GM23338 (cell line): ENCODE results near the gene IQSEC3. TPM values are rescaled to one million over a fixed set of nuclear protein-coding genes. Genes with fewer than 3 reads are reported as not detected.
"Not testable (repeated sequence)": the region's sequence is repeated elsewhere in the genome, so short reads cannot be mapped to it uniquely, and the experiment has no call there.

Experiments
- ATAC-seq: fragments of 200-7000 bp; cut with Tn5 transposase; 3 replicates; pipeline ENCODE4 v1.9.1; 2020
- DNase-seq: peaks from one replicate; pipeline ENCODE4 v3.0.0-alpha.2; 2015; ENCODE audit warnings: low spot score
- H2AFZ ChIP-seq: fragments of 200-600 bp; sonication (generic); 2 replicates; pipeline ENCODE4 v1.8.0; 2016; ENCODE audit warnings: antibody characterized with exemption, mild to moderate bottlenecking, moderate library complexity
- H3F3A ChIP-seq: fragments of 200-600 bp; sonication (generic); replicated peaks from 2 replicates; pipeline ENCODE4 v1.8.0; 2017; ENCODE audit warnings: antibody characterized with exemption, mixed run types, low read depth
- H3K27ac ChIP-seq: fragments of 200-600 bp; sonication (generic); 2 replicates; pipeline ENCODE4 v1.6.1; 2016; ENCODE audit warnings: low read depth
- H3K27me3 ChIP-seq: fragments of 200-600 bp; sonication (generic); 2 replicates; pipeline ENCODE4 v1.8.0; 2016; ENCODE audit warnings: mild to moderate bottlenecking, mixed run types, moderate library complexity; ENCODE audit not compliant: insufficient read depth
- H3K36me3 ChIP-seq: fragments of 200-600 bp; sonication (generic); 2 replicates; pipeline ENCODE4 v1.8.0; 2016; ENCODE audit warnings: mild to moderate bottlenecking; ENCODE audit not compliant: insufficient read depth
- H3K4me1 ChIP-seq: fragments of 200-600 bp; sonication (generic); 2 replicates; pipeline ENCODE4 v1.8.0; 2016; ENCODE audit warnings: mild to moderate bottlenecking, moderate library complexity; ENCODE audit not compliant: insufficient read depth
- H3K4me2 ChIP-seq: fragments of 200-600 bp; sonication (generic); 2 replicates; pipeline ENCODE4 v1.7.1; 2017; ENCODE audit warnings: mixed run types
- H3K4me3 ChIP-seq: fragments of 200-600 bp; sonication (generic); 2 replicates; pipeline ENCODE4 v1.6.1; 2016; ENCODE audit warnings: mixed run types
- H3K79me2 ChIP-seq: fragments of 200-600 bp; sonication (generic); replicated peaks from 2 replicates; pipeline ENCODE4 v1.8.0; 2017; ENCODE audit warnings: mild to moderate bottlenecking; ENCODE audit not compliant: insufficient read depth
- H3K9me2 ChIP-seq: fragments of 200-600 bp; sonication (generic); 2 replicates; pipeline ENCODE4 v1.8.0; 2017; ENCODE audit not compliant: insufficient read depth
- H4K20me1 ChIP-seq: fragments of 200-600 bp; sonication (generic); replicated peaks from 2 replicates; pipeline ENCODE4 v1.8.0; 2017; ENCODE audit warnings: mild to moderate bottlenecking; ENCODE audit not compliant: insufficient read depth
- H3K27ac Mint-ChIP-seq: 2 replicates; pipeline ENCODE4 v1.8.0; 2020; ENCODE audit warnings: inconsistent platforms, mild to moderate bottlenecking, moderate library complexity, mixed read lengths
- H3K27me3 Mint-ChIP-seq: 3 replicates; pipeline ENCODE4 v1.8.0; 2022; ENCODE audit warnings: low read depth, mild to moderate bottlenecking, moderate library complexity, mixed read lengths, inconsistent platforms; ENCODE audit not compliant: insufficient read depth, poor library complexity
- H3K36me3 Mint-ChIP-seq: 3 replicates; pipeline ENCODE4 v1.8.0; 2021; ENCODE audit warnings: low read depth, mild to moderate bottlenecking, inconsistent platforms, moderate library complexity, mixed read lengths
- H3K4me1 Mint-ChIP-seq: 3 replicates; pipeline ENCODE4 v1.8.0; 2020; ENCODE audit warnings: mild to moderate bottlenecking, inconsistent platforms, mixed read lengths
- H3K4me3 Mint-ChIP-seq: 3 replicates; pipeline ENCODE4 v1.8.0; 2021; ENCODE audit warnings: moderate library complexity, mild to moderate bottlenecking, inconsistent platforms, mixed read lengths
- H3K9me3 Mint-ChIP-seq: 3 replicates; pipeline ENCODE4 v1.8.0; 2020; ENCODE audit warnings: moderate library complexity, mild to moderate bottlenecking, inconsistent platforms, mixed read lengths
- CREB1 ChIP-seq: fragments of 250-450 bp; sonication (Bioruptor Pico); IDR thresholded peaks from 2 replicates; pipeline ENCODE4 v1.5.0; 2020; ENCODE audit warnings: low read depth, mild to moderate bottlenecking, moderate library complexity
- CTCF ChIP-seq, 2 experiments: fragments of 200-600 bp in 1 of 2; sonication (generic) in 1 of 2; conservative IDR thresholded peaks; 2 replicates each; pipeline versions ENCODE4 v1.5.1 to v1.6.1; 2016 to 2017; ENCODE audit warnings: antibody characterized with exemption in 2 of 2, low read depth in 2 of 2, mild to moderate bottlenecking in 2 of 2, moderate library complexity in 1 of 2
- ETS1 ChIP-seq: IDR thresholded peaks from 2 replicates; pipeline ENCODE4 v1.6.1; 2016; ENCODE audit warnings: antibody characterized with exemption
- EZH2 ChIP-seq: fragments of 200-600 bp; sonication (generic); IDR thresholded peaks from one replicate; pipeline ENCODE4 v1.8.0; 2017; ENCODE audit warnings: antibody characterized with exemption, mild to moderate bottlenecking, low read depth; ENCODE audit not compliant: unreplicated experiment
- EZH2phosphoT487 ChIP-seq: fragments of 200-600 bp; sonication (generic); IDR thresholded peaks from one replicate; pipeline ENCODE4 v1.8.1; 2018; ENCODE audit warnings: antibody characterized with exemption; ENCODE audit not compliant: unreplicated experiment
- JUNB ChIP-seq: IDR thresholded peaks from one replicate; pipeline ENCODE4 v1.6.1; 2016; ENCODE audit warnings: antibody characterized with exemption; ENCODE audit not compliant: unreplicated experiment
- POLR2AphosphoS5 ChIP-seq: IDR thresholded peaks from 2 replicates; pipeline ENCODE4 v1.6.1; 2016; ENCODE audit warnings: antibody characterized with exemption, low read depth
- REST ChIP-seq: IDR thresholded peaks from one replicate; pipeline ENCODE4 v1.6.1; 2018; ENCODE audit warnings: antibody characterized with exemption; ENCODE audit not compliant: unreplicated experiment
- ZNF114 ChIP-seq: fragments of 250-450 bp; sonication (Bioruptor Pico); IDR thresholded peaks from 2 replicates; pipeline ENCODE4 v1.5.0; 2020; ENCODE audit warnings: mild to moderate bottlenecking, moderate library complexity
- ZNF331 ChIP-seq: fragments of 250-450 bp; sonication (Bioruptor Pico); IDR thresholded peaks from 2 replicates; pipeline ENCODE4 v1.5.0; 2020; ENCODE audit warnings: low read depth, mild to moderate bottlenecking, moderate library complexity
- polyA plus RNA-seq: library from polyadenylated mRNA; unstranded; fragments of >200 nt; fragmentation: Nextera tagmentation; extraction: Ambion mirVana; gene quantifications from 2 replicates; pipeline ENCODE4 v1.2.1, GENCODE V29; 2016
- total RNA-seq: library from RNA; depleted of rRNA; stranded (reverse); fragments of >200 nt; shearing (Covaris generic); gene quantifications from 2 replicates; pipeline ENCODE4 v1.2.3, GENCODE V29; 2014

Gene IQSEC3
- total and polyA plus RNA-seq, 2 experiments from 2014 or later = 2.1 to 3.6 TPM

- not testable (repeated sequence) for H4K20me1 ChIP-seq, H3K27ac Mint-ChIP-seq, H3K4me1 Mint-ChIP-seq, H3K79me2 ChIP-seq, H3K36me3 ChIP-seq, H3K9me3 Mint-ChIP-seq, H3K36me3 Mint-ChIP-seq, DNase-seq, H3F3A ChIP-seq, H3K9me2 ChIP-seq, H3K4me1 ChIP-seq, H3K27ac ChIP-seq
- peaks cover 22% of the 10 kb centered on the region; the same call in 1 of the 2 replicates for H3K27me3 ChIP-seq
- peak overlapping the region; percentile 98 for H2AFZ ChIP-seq
- Mint-ChIP-seq H3K4me3 (peak overlapping the region; percentile 84), H3K27me3 (peaks cover 18% of the 10 kb centered on the region)
- peak; percentile 61 for ATAC-seq
- H3K4me3 ChIP-seq = peak overlapping the region; percentile 86
- peak overlapping the region; percentile 93 for H3K4me2 ChIP-seq
These were observed 121.7 kb downstream of the IQSEC3 start for GRCh38 chr12:187986-188909.

GRCh38 chr12:188910-189621 is 122.5 kb downstream of the IQSEC3 start:
- Histone ChIP-seq H3K79me2 (no peaks in the 10 kb centered on the region), H3K4me3 (peak overlapping the region; percentile 86), H3K9me2 (no peaks in the 10 kb centered on the region), H3K36me3 (no peaks in the 10 kb centered on the region), H2AFZ (peak overlapping the region; percentile 98), H4K20me1 (no peaks in the 10 kb centered on the region), H3K4me1 (peaks cover 4% of the 10 kb centered on the region; the same call in 1 of the 2 replicates), H3F3A (no peaks in the 10 kb centered on the region), H3K27me3 (peaks cover 22% of the 10 kb centered on the region; the same call in 1 of the 2 replicates), H3K4me2 (peak overlapping the region; percentile 93), H3K27ac (no peak overlapping the region)
- DNase-seq = peak; percentile 89
- ATAC-seq = peak; percentile 90
- Mint-ChIP-seq H3K4me1 (peaks cover 3% of the 10 kb centered on the region; the same call in 1 of the 3 replicates), H3K36me3 (no peaks in the 10 kb centered on the region), H3K9me3 (peaks cover 2% of the 10 kb centered on the region; the same call in 2 of the 3 replicates), H3K27me3 (peaks cover 18% of the 10 kb centered on the region), H3K4me3 (peak overlapping the region; percentile 84), H3K27ac (no peak overlapping the region)
- TF ChIP-seq CREB1 (CRISPR knock-in tag) = peak; percentile 22; the same call in 1 of the 2 replicates
- TF ChIP-seq ZNF114 = no peak
- TF ChIP-seq CTCF (conservative IDR thresholded peaks at IDR 0.05; ENCODE audit: low read depth in 2 of 2) = peak; percentile 55 to 69
- TF ChIP-seq POLR2AphosphoS5 = peak; percentile 54; the same call in 1 of the 2 replicates

GRCh38 chr12:189622-189962 is 123.0 kb downstream of the IQSEC3 start:
- Histone ChIP-seq H3F3A (no peaks in the 10 kb centered on the region), H3K27ac (no peak overlapping the region), H3K4me2 (peak overlapping the region; percentile 93; the same call in 1 of the 2 replicates), H3K79me2 (no peaks in the 10 kb centered on the region), H3K4me1 (peaks cover 4% of the 10 kb centered on the region; the same call in 1 of the 2 replicates), H4K20me1 (no peaks in the 10 kb centered on the region), H2AFZ (no peak overlapping the region; the same call in 1 of the 2 replicates), H3K36me3 (no peaks in the 10 kb centered on the region), H3K9me2 (no peaks in the 10 kb centered on the region), H3K27me3 (peaks cover 22% of the 10 kb centered on the region; the same call in 1 of the 2 replicates), H3K4me3 (no peak overlapping the region)
- no peak overlapping the region for H3K27ac Mint-ChIP-seq
- H3K36me3 Mint-ChIP-seq = no peaks in the 10 kb centered on the region
- DNase-seq (no peak), ATAC-seq (no peak)
- peaks cover 2% of the 10 kb centered on the region; the same call in 2 of the 3 replicates for H3K9me3 Mint-ChIP-seq
- H3K27me3 Mint-ChIP-seq = peaks cover 18% of the 10 kb centered on the region
- H3K4me1 Mint-ChIP-seq = peaks cover 3% of the 10 kb centered on the region; the same call in 1 of the 3 replicates
- H3K4me3 Mint-ChIP-seq = no peak overlapping the region; the same call in 1 of the 3 replicates
- TF ChIP-seq ETS1 = no peak
- no peak for TF ChIP-seq EZH2
- no peak for TF ChIP-seq EZH2phosphoT487
- TF ChIP-seq CREB1 (CRISPR knock-in tag) = no peak
- no peak for TF ChIP-seq REST
- no peak for TF ChIP-seq JUNB
- no peak for TF ChIP-seq ZNF331 (CRISPR knock-in tag)
- no peak for TF ChIP-seq POLR2AphosphoS5
